Measurements from ENCODE around the gene TTC33. TPM values are rescaled to one million over a fixed set of nuclear protein-coding genes. Genes with fewer than 3 reads are reported as not detected.

TTC33 gene
- total RNA-seq, 1 donor from 2014 or later, result 14.3 TPM

DNA sequence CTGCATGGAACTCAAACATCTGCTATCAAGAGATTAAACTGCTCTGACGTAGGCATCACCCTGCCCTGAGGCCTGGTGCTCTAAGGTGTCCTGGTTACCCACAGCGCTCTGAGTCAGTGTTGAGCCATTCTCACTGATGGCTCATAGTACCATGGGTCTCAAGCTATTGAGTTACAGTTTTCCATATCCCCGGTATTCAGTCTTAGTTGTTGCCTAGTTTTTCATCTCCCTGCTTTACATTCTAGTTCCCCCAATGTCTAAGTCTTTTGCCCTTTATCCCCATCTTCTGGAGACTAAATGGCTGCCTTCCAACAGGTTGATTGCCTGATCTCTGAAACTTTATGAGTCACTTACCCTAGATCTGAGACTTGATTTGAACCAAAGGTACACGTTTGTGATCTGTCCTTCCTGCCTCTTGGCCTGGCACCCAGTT lies 237.3 kb downstream of the TTC33 start:
- TF ChIP-seq, protein P1, sequence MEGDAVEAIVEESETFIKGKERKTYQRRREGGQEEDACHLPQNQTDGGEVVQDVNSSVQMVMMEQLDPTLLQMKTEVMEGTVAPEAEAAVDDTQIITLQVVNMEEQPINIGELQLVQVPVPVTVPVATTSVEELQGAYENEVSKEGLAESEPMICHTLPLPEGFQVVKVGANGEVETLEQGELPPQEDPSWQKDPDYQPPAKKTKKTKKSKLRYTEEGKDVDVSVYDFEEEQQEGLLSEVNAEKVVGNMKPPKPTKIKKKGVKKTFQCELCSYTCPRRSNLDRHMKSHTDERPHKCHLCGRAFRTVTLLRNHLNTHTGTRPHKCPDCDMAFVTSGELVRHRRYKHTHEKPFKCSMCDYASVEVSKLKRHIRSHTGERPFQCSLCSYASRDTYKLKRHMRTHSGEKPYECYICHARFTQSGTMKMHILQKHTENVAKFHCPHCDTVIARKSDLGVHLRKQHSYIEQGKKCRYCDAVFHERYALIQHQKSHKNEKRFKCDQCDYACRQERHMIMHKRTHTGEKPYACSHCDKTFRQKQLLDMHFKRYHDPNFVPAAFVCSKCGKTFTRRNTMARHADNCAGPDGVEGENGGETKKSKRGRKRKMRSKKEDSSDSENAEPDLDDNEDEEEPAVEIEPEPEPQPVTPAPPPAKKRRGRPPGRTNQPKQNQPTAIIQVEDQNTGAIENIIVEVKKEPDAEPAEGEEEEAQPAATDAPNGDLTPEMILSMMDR (IDR thresholded peaks at IDR 0.05; ENCODE audit: borderline replicate concordance), result no peak
- Histone ChIP-seq H3K9me3 (replicated peaks) (peaks cover 8% of the 10 kb centered on the region), H3K27me3 (ENCODE audit: low read depth) (no peaks in the 10 kb centered on the region), H3K4me3 (no peak overlapping the region), H3K36me3 (no peaks in the 10 kb centered on the region), H3K4me1 (no peaks in the 10 kb centered on the region), H3K27ac (replicated peaks) (no peak overlapping the region)
- no peak for DNase-seq
- intact Hi-C loops (cut with micrococcal nuclease), result no loop called here

DNA sequence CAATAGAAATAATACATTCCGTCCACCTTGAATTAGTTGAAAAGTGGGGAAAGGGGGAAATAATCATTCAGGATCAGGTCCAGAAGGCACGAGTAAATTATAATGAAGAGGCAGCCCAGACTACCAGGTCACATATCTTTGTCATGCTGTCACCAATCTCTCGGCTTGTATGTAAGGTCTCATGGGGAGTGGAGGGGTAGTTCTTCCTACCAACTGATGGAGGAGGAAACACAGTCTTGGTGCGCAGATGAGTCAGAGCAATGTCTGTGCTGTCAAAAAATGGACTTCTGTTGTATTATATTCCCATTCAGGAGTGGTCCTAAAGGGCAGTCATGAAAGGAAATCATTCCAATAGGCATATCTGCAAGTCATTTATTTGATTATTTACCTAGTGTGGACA lies 240.3 kb downstream of the TTC33 start:
- Histone ChIP-seq H3K4me1 (no peaks in the 10 kb centered on the region), H3K4me3 (no peak overlapping the region), H3K9me3 (replicated peaks) (no peaks in the 10 kb centered on the region), H3K27me3 (ENCODE audit: low read depth) (no peaks in the 10 kb centered on the region), H3K36me3 (no peaks in the 10 kb centered on the region), H3K27ac (replicated peaks) (no peak overlapping the region)
- intact Hi-C loops (cut with micrococcal nuclease), result no loop called here
- TF ChIP-seq, protein P1 (IDR thresholded peaks at IDR 0.05; ENCODE audit: borderline replicate concordance), result no peak
- DNase-seq, result no peak

DNA sequence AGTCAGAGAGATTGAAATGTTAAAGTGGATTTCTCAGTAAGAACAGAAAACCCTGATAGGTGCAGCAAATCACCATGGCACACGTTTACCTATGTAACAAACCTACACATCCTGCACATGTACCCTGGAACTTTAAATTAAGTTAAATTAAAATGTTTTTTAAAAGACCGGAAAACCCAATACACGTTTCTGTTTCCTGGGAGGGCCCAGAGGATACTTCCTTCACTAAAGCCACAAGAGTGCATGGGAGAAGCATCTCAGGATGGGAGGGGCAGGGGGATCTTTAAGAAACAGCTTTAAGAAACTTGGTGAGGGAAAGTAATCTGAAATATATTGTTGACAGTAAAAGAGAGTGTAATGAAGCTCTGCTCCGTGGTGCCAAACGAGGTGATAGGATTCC lies 240.8 kb downstream of the TTC33 start:
- Histone ChIP-seq H3K9me3 (replicated peaks) (no peaks in the 10 kb centered on the region), H3K4me1 (no peaks in the 10 kb centered on the region), H3K36me3 (no peaks in the 10 kb centered on the region), H3K4me3 (no peak overlapping the region), H3K27ac (replicated peaks) (no peak overlapping the region), H3K27me3 (ENCODE audit: low read depth) (no peaks in the 10 kb centered on the region)
- TF ChIP-seq, protein P1 (IDR thresholded peaks at IDR 0.05; ENCODE audit: borderline replicate concordance), result no peak
- intact Hi-C loops (cut with micrococcal nuclease), result no loop called here
- no peak for DNase-seq

DNA sequence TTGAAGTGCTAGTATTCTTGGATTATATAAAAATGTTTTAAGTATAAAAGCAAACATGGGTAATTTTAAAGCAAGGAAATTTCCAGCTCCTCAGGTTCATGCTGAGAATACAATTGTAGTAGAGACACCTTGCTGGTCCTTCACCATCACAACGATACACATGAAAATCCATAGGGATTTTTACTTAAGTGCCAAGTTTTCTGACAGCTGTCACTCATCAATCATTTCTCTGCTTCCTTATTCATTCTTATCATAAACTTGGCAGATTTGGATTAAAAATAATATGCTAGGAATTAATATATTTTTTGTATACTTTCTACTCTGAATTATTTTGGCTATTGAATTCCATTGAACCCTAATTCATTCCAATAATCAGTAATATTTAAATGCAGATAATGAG lies 244.0 kb downstream of the TTC33 start:
- Histone ChIP-seq H3K27me3 (ENCODE audit: low read depth) (no peaks in the 10 kb centered on the region), H3K9me3 (replicated peaks) (no peaks in the 10 kb centered on the region), H3K27ac (replicated peaks) (no peak overlapping the region), H3K4me3 (no peak overlapping the region), H3K36me3 (no peaks in the 10 kb centered on the region), H3K4me1 (no peaks in the 10 kb centered on the region)
- TF ChIP-seq, protein P1 (IDR thresholded peaks at IDR 0.05; ENCODE audit: borderline replicate concordance), result no peak
- no peak for DNase-seq
- intact Hi-C loops (cut with micrococcal nuclease), result no loop called here

DNA sequence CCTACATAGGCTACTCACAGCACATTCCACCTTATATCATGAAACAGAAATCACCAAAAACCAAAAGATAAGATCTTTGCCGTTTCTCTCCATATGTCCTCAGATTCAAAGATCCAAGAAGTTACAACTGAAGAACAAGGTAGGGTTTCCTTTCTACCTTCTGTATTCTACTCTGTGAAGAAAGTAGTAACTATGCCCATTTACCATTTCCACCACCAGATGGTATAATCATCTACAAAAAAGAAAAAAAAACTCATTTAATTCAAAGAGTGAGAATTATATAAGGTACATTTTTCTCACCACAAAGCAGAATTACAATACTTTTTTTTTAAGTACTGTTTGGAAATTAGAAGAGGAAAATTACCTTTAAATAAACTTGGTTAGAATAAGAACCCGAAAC lies 248.7 kb downstream of the TTC33 start:
- Histone ChIP-seq H3K27me3 (ENCODE audit: low read depth) (no peaks in the 10 kb centered on the region), H3K36me3 (no peaks in the 10 kb centered on the region), H3K4me1 (no peaks in the 10 kb centered on the region), H3K27ac (replicated peaks) (no peak overlapping the region), H3K9me3 (replicated peaks) (no peaks in the 10 kb centered on the region), H3K4me3 (no peak overlapping the region)
- intact Hi-C loops (cut with micrococcal nuclease), result no loop called here
- TF ChIP-seq, protein P1 (IDR thresholded peaks at IDR 0.05; ENCODE audit: borderline replicate concordance), result no peak
- DNase-seq, result no peak

DNA sequence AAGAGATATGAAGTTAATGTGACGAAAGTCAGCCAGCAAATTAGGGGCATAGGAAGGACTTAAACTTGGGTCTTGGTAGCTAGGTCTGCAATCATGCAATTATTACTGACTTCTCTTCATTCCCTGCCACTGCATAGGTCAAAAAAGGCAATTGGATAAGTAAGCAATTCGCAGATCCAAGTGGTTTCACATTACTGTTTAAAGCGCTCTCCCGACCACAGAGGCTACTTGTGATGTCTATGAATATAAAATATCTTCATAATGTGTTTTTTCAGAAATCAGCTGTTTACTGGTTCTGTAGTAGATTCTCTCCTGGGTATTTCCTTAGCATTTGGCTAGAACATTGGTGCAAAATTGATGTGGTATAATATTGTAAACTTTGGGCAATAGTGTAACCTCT lies 250.7 kb downstream of the TTC33 start:
- no peak overlapping the region for H3K27ac ChIP-seq (replicated peaks)
- no peak overlapping the region for H3K4me3 ChIP-seq
- intact Hi-C loops (cut with micrococcal nuclease), result no loop called here

More for the DNA sequence above, 250.7 kb downstream of the TTC33 start:
- Histone ChIP-seq H3K9me3 (replicated peaks) (no peaks in the 10 kb centered on the region), H3K36me3 (no peaks in the 10 kb centered on the region), H3K27me3 (ENCODE audit: low read depth) (no peaks in the 10 kb centered on the region), H3K4me1 (no peaks in the 10 kb centered on the region)
- TF ChIP-seq, protein P1 (IDR thresholded peaks at IDR 0.05; ENCODE audit: borderline replicate concordance), result no peak
- no peak for DNase-seq
